SK-MEL-5 (cell line): ENCODE data around the gene CHEK1. TPM values are rescaled to one million over a fixed set of nuclear protein-coding genes. Genes with fewer than 3 reads are reported as not detected.
"Not testable (repeated sequence)": the region's sequence is repeated elsewhere in the genome, so short reads cannot be mapped to it uniquely, and the experiment has no call there.

Experiments
- DNase-seq: peaks from one replicate; pipeline ENCODE4 v3.0.0-alpha.2; 2016; ENCODE audit warnings: low read depth, low spot score
- in situ Hi-C: cut with HindIII; loops from 2 replicates; pipeline ENCODE4 v1.10.0; 2016; ENCODE audit warnings: low sequenced_read_pairs, high pct_unique_total_duplicates, low pct_unique_long_range_greater_than_20kb
- small RNA-seq, 2 experiments: library from RNA; depleted of rRNA; stranded (forward); fragments of <200 nt; gene quantifications; one replicate each; pipeline ENCODE3, GENCODE V24; 2014
- total RNA-seq: library from RNA; depleted of rRNA; stranded (reverse); fragments of >200 nt; shearing (Covaris generic); gene quantifications from 2 replicates; pipeline ENCODE4 v1.2.3, GENCODE V29; 2014; rRNA removed

CHEK1 gene
- total RNA-seq, 1 experiment from 2014 or later: 25.0 TPM

- in situ Hi-C loops: no loop called here
Observed at GRCh38 chr11:125679837-125680236, 54.9 kb downstream of the CHEK1 start.

GRCh38 chr11:125680747-125681146, 55.8 kb downstream of the CHEK1 start, which contains the start of gene ACRV1:
Gene ACRV1, minus strand, starts transcription at chr11:125680847. Its CDS starts 67 bp downstream, at chr11:125680780.
- DNase-seq: no peak
- in situ Hi-C loops: no loop called here

More at GRCh38 chr11:125679837-125680236, 54.9 kb downstream of the CHEK1 start:
- DNase-seq: no peak

- DNase-seq: no peak
- in situ Hi-C loops: no loop called here
Observed at GRCh38 chr11:125685228-125685627, 60.3 kb downstream of the CHEK1 start.

- in situ Hi-C loops: no loop called here
- no peak for DNase-seq
Observed at GRCh38 chr11:125688066-125688465, 63.1 kb downstream of the CHEK1 start.

- no peak for DNase-seq
- in situ Hi-C loops: no loop called here
Observed at GRCh38 chr11:125688632-125689031, 63.7 kb downstream of the CHEK1 start.

- DNase-seq: no peak
- in situ Hi-C loops: no loop called here
Observed at GRCh38 chr11:125689274-125689859, 64.4 kb downstream of the CHEK1 start.

- DNase-seq: no peak
- in situ Hi-C loops: no loop called here
Observed at GRCh38 chr11:125690006-125690405, 65.0 kb downstream of the CHEK1 start.

- in situ Hi-C loops: no loop called here
- DNase-seq: no peak
Observed at GRCh38 chr11:125692887-125693286, 67.9 kb downstream of the CHEK1 start.

- in situ Hi-C loops: no loop called here
- DNase-seq: no peak
Observed at GRCh38 chr11:125694951-125695350, 70.0 kb downstream of the CHEK1 start.

GRCh38 chr11:125701018-125701610, 76.2 kb downstream of the CHEK1 start:
- DNase-seq: no peak
- in situ Hi-C loops: no loop called here

GRCh38 chr11:125701858-125702621, 77.1 kb downstream of the CHEK1 start:
- in situ Hi-C loops: no loop called here
- DNase-seq: no peak

GRCh38 chr11:125704686-125705085, 79.7 kb downstream of the CHEK1 start:
- in situ Hi-C loops, DNase-seq: not testable (repeated sequence)

GRCh38 chr11:125720781-125721180, 95.8 kb downstream of the CHEK1 start:
- DNase-seq: no peak
- in situ Hi-C loops: no loop called here

- peak; percentile 54 for DNase-seq
- in situ Hi-C loops: no loop called here
Observed at GRCh38 chr11:125724125-125724524, 99.2 kb downstream of the CHEK1 start.

Small RNAs within 50 kb of the gene (small RNA-seq; reads per million reads assigned to genes)
- 0 to 0.10 reads per million in 2 experiments for gene RNU2-35P

Other genes with a start within 250 kb of the CHEK1 start
- gene FEZ1, start 128.9 kb upstream of the CHEK1 start, total RNA-seq: 1.6 and 2.2 TPM in 2 replicates
- 92.5 and 96.1 TPM in 2 replicates for gene EI24, start 55.7 kb upstream of the CHEK1 start, total RNA-seq
- gene STT3A, start 32.3 kb upstream of the CHEK1 start, total RNA-seq: 125 and 135 TPM in 2 replicates
- not detected in 2 replicates for gene ACRV1, start 55.7 kb downstream of the CHEK1 start, total RNA-seq
- not detected in 2 replicates for gene PATE1, start 121.1 kb downstream of the CHEK1 start, total RNA-seq
- 0.11 and 0.53 TPM in 2 replicates for gene PATE2, start 153.7 kb downstream of the CHEK1 start, total RNA-seq
- not detected in 2 replicates for gene PATE3, start 163.0 kb downstream of the CHEK1 start, total RNA-seq
- not detected in 2 replicates for gene PATE4, start 208.2 kb downstream of the CHEK1 start, total RNA-seq